ENCODE measurements around the gene TTLL6.
"Not testable (repeated sequence)": the region's sequence is repeated elsewhere in the genome, so short reads cannot be mapped to it uniquely, and the experiment has no call there.

The TTLL6 gene

GRCh38 chr17:48841395-48841831 lies 24.4 kb upstream of the TTLL6 start:
- Histone ChIP-seq H3K4me3 (replicated peaks; ENCODE audit: insufficient read depth, low read length) (no peak overlapping the region), H3K27ac (replicated peaks) (no peak overlapping the region), H3K27me3 (ENCODE audit: insufficient read depth, poor library complexity, severe bottlenecking) (no peaks in the 10 kb centered on the region)
- peak in 1 of 2 experiments; percentile 74 for DNase-seq (ENCODE audit: low read depth in 1 of 2, low spot score in 1 of 2)
- TF ChIP-seq SPI1 (IDR thresholded peaks at IDR 0.05; ENCODE audit: borderline replicate concordance, low read depth), result peak; percentile 31; the same call in 1 of the 2 replicates
- TF ChIP-seq, protein P1, sequence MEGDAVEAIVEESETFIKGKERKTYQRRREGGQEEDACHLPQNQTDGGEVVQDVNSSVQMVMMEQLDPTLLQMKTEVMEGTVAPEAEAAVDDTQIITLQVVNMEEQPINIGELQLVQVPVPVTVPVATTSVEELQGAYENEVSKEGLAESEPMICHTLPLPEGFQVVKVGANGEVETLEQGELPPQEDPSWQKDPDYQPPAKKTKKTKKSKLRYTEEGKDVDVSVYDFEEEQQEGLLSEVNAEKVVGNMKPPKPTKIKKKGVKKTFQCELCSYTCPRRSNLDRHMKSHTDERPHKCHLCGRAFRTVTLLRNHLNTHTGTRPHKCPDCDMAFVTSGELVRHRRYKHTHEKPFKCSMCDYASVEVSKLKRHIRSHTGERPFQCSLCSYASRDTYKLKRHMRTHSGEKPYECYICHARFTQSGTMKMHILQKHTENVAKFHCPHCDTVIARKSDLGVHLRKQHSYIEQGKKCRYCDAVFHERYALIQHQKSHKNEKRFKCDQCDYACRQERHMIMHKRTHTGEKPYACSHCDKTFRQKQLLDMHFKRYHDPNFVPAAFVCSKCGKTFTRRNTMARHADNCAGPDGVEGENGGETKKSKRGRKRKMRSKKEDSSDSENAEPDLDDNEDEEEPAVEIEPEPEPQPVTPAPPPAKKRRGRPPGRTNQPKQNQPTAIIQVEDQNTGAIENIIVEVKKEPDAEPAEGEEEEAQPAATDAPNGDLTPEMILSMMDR (IDR thresholded peaks at IDR 0.05; ENCODE audit: insufficient read depth, low read length), result no peak

GRCh38 chr17:48840441-48840840 lies 23.4 kb upstream of the TTLL6 start:
- H3K27ac ChIP-seq (replicated peaks), result no peak overlapping the region
- H3K27me3 ChIP-seq (ENCODE audit: insufficient read depth, poor library complexity, severe bottlenecking), result no peaks in the 10 kb centered on the region
- TF ChIP-seq, protein P2, sequence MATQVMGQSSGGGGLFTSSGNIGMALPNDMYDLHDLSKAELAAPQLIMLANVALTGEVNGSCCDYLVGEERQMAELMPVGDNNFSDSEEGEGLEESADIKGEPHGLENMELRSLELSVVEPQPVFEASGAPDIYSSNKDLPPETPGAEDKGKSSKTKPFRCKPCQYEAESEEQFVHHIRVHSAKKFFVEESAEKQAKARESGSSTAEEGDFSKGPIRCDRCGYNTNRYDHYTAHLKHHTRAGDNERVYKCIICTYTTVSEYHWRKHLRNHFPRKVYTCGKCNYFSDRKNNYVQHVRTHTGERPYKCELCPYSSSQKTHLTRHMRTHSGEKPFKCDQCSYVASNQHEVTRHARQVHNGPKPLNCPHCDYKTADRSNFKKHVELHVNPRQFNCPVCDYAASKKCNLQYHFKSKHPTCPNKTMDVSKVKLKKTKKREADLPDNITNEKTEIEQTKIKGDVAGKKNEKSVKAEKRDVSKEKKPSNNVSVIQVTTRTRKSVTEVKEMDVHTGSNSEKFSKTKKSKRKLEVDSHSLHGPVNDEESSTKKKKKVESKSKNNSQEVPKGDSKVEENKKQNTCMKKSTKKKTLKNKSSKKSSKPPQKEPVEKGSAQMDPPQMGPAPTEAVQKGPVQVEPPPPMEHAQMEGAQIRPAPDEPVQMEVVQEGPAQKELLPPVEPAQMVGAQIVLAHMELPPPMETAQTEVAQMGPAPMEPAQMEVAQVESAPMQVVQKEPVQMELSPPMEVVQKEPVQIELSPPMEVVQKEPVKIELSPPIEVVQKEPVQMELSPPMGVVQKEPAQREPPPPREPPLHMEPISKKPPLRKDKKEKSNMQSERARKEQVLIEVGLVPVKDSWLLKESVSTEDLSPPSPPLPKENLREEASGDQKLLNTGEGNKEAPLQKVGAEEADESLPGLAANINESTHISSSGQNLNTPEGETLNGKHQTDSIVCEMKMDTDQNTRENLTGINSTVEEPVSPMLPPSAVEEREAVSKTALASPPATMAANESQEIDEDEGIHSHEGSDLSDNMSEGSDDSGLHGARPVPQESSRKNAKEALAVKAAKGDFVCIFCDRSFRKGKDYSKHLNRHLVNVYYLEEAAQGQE (IDR thresholded peaks at IDR 0.05; ENCODE audit: insufficient replicate concordance, low read depth), result no peak
- TF ChIP-seq GABPA (IDR thresholded peaks at IDR 0.05; ENCODE audit: low read depth) (no peak), POLR2AphosphoS5 (IDR thresholded peaks at IDR 0.05; ENCODE audit: low read depth) (no peak), SPI1 (IDR thresholded peaks at IDR 0.05; ENCODE audit: borderline replicate concordance, low read depth) (no peak)
- TF ChIP-seq, protein P1 (IDR thresholded peaks at IDR 0.05; ENCODE audit: insufficient read depth, low read length), result no peak
- H3K4me3 ChIP-seq (replicated peaks; ENCODE audit: insufficient read depth, low read length), result no peak overlapping the region
- no peak for DNase-seq (ENCODE audit: low read depth in 1 of 2, low spot score in 1 of 2)

DNA sequence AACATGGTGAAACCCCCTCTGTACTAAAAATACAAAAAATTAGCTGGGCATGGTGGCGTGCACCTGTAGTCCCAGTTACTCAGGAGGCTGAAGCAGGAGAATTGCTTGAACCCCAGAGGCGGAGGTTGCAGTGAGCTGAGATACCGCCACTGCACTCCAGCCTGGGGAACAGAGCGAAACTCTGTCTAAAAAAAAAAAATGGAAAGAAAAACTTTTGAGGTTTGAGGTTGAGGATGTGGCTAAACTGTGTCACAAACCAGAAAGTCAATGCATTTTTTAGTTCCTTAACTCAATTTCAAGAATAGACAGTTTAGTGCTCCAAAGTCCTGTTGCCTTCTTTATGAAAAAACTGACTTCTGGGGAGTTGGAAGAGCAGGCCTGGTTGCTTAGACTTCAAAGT lies 20.4 kb upstream of the TTLL6 start:
- H3K4me3 ChIP-seq (replicated peaks; ENCODE audit: insufficient read depth, low read length); H3K27me3 ChIP-seq (ENCODE audit: insufficient read depth, poor library complexity, severe bottlenecking): not testable (repeated sequence)
- DNase-seq (ENCODE audit: low read depth in 1 of 2, low spot score in 1 of 2), result peak in 1 of 2 experiments; percentile 37
- TF ChIP-seq POLR2AphosphoS5 (IDR thresholded peaks at IDR 0.05; ENCODE audit: low read depth) (peak; percentile 29; the same call in 1 of the 2 replicates), GABPA (IDR thresholded peaks at IDR 0.05; ENCODE audit: low read depth) (0 out of 2 replicates have a peak, but pooled peaks have one; percentile 18)
- TF ChIP-seq, protein P2 (IDR thresholded peaks at IDR 0.05; ENCODE audit: insufficient replicate concordance, low read depth), result peak; percentile 13
- peak overlapping the region; percentile 41 for H3K27ac ChIP-seq (replicated peaks)

DNA sequence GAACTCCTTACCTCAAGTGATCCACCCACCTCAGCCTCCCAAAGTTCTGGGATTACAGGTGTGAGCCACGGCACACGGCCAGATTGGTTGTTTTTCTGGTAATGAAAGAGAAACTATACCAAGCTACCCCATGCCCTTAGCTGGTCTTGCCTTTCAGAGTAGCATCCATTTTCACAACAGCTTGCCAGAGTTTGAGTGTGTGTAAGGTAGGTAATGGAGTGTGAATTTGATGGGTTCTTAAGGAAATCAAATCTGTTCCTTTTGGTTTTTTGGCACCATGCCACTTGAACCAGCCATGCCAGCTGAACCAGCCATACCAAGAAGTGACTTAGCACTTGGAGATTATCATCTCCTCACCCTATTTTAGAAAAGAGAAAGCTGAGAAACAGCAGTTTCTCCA lies 18.9 kb upstream of the TTLL6 start:
- DNase-seq (ENCODE audit: low read depth in 1 of 2, low spot score in 1 of 2), result no peak
- TF ChIP-seq POLR2AphosphoS5 (IDR thresholded peaks at IDR 0.05; ENCODE audit: low read depth), result no peak
- TF ChIP-seq, protein P1 (IDR thresholded peaks at IDR 0.05; ENCODE audit: insufficient read depth, low read length), result no peak
- TF ChIP-seq, protein P2 (IDR thresholded peaks at IDR 0.05; ENCODE audit: insufficient replicate concordance, low read depth), result no peak
- TF ChIP-seq SPI1 (IDR thresholded peaks at IDR 0.05; ENCODE audit: borderline replicate concordance, low read depth), result no peak
- TF ChIP-seq GABPA (IDR thresholded peaks at IDR 0.05; ENCODE audit: low read depth), result no peak
- Histone ChIP-seq H3K27me3 (ENCODE audit: insufficient read depth, poor library complexity, severe bottlenecking) (no peaks in the 10 kb centered on the region), H3K4me3 (replicated peaks; ENCODE audit: insufficient read depth, low read length) (no peak overlapping the region), H3K27ac (replicated peaks) (no peak overlapping the region)

Measured in HL-60 (cell line).